ENCODE results near the gene SF3B6.
"Not testable (repeated sequence)": the region's sequence is repeated elsewhere in the genome, so short reads cannot be mapped to it uniquely, and the experiment has no call there.

SF3B6 gene

GRCh38 chr2:24093270-24093669 is 17.1 kb upstream of the SF3B6 start:
- not testable (repeated sequence) for DNase-seq (ENCODE audit: low read depth)

DNA sequence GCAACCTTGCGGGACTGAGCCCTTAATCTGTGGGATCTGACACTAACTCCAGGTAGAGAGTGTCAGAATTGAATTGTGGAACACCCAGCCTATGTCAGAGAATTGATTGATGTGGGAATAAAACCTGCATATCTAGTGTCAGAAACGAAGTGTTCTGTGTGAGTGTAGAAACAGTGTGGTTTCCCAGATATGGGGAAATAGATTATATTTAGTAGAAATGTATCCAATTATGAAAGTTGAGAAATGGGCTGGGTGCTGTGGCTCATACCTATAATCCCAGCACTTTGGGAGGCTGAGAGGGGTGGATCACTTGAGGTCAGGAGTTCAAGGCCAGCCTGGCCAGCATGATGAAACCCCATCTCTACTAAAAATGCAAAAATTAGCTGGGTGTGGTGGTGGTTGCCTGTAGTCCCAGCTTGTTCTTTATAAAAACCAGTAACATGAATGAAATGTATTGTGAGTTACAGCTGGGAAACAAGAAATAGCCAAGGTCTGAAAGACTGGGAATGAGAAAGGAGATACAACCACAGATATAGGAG is 12.8 kb upstream of the SF3B6 start:
- DNase-seq (ENCODE audit: low read depth) = no peak

GRCh38 chr2:24087032-24087431 is 10.9 kb upstream of the SF3B6 start:
- DNase-seq (ENCODE audit: low read depth) = no peak

GRCh38 chr2:24086241-24086640 is 10.1 kb upstream of the SF3B6 start:
- no peak for DNase-seq (ENCODE audit: low read depth)

DNA sequence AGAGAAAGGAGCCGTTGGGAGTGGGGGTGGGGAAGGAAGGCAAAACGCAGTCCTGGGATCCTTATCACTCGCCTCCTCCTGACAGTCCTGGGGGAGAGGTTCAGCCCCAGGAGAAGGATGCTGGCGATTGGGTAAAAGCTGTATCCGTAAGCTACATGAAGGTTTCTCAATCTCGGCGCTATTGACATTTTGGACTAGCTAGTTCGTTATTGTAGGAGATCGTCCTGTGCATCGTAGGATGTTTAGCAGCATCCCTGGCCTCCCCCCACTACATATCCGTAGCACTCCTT is 9.0 kb upstream of the SF3B6 start:
- no peak for DNase-seq (ENCODE audit: low read depth)

GRCh38 chr2:24084386-24085199 is 8.5 kb upstream of the SF3B6 start, which contains the start of gene TP53I3:
Gene TP53I3 (minus strand): TSS chr2:24084834. CDS start chr2:24084326, 508 bp downstream.
- DNase-seq (ENCODE audit: low read depth) = peak; percentile 72

- DNase-seq (ENCODE audit: low read depth) = peak; percentile 6
These were observed 7.7 kb upstream of the SF3B6 start for GRCh38 chr2:24083567-24084385.

DNA sequence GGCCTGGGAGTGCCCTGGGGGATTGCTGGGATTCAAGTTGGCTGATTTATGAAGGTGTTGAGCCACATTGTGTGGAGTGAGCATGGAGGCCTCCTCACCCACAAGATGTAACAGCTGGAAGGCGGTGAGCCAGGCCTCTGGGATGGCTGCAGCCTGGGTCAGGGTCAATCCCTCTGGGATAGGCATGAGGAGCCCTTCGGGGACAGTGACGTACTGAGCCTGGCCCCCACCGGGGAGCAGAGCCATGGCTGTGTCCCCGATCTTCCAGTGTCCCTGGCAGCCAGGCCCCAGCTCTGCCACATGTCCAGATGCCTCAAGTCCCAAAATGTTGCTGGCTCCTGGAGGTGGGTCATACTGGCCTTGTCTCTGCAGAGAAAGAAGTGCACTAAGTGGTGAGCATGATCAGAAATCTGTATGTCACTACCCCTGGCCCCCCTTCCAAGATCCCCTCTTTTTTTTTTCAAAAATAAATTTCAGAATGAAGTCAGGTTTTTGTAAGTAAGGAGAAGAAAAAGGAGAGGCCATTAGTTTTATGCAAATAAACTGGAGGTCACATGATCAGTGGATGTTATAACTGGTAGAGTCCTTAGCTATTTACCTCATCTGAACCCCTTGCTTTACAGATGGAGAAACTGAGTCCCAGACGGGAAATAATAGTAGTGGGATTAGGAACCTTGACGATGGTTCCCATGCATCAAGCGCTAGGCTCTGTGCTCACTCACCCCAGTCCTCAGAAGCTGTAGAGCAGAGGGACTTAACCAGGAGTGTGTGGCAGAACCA is 6.9 kb upstream of the SF3B6 start:
- no peak for DNase-seq (ENCODE audit: low read depth)

DNA sequence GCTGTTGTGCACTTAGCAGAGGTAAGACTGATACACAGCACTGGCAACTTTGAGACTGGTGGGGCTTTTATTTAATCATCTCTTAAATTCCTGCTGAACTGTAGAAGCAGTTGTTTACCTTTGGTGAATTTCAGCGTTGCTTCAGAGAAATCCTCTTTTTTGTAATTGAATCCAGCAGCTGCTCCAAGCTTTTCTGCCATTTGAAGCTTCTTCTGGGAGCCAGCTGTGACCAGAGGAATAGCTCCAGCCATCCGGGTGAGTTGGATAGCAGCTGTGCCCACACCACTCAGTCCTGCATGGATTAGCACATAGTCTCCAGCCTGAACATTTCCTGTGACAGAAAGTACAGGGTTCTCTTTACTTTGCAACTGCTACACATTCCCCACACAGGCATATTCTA is 4.6 kb upstream of the SF3B6 start:
- DNase-seq (ENCODE audit: low read depth) = no peak

DNA sequence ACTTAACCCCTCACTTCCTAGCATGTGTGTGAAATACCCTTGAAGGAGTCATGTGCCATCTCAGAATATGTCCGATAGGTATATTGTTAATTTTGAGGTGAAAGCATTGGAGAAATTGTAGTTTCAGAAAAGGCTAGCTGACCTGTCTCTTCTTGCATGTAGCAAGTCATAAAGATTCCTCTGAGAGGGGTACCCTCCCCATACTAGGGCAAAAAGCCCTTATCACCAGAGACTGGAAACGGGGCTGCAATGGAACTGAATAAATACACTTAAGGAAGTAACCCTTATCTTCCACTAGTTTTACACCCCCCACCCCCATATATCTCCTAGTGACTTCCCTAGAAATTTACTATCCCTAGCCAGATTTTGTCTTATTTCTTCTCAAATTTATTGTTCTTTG is 1.8 kb upstream of the SF3B6 start:
- DNase-seq (ENCODE audit: low read depth) = no peak

GRCh38 chr2:24077535-24077877 is 1.4 kb upstream of the SF3B6 start:
- DNase-seq (ENCODE audit: low read depth) = no peak

- DNase-seq (ENCODE audit: low read depth) = no peak
These were observed 866 bp upstream of the SF3B6 start for GRCh38 chr2:24076849-24077534.

DNA sequence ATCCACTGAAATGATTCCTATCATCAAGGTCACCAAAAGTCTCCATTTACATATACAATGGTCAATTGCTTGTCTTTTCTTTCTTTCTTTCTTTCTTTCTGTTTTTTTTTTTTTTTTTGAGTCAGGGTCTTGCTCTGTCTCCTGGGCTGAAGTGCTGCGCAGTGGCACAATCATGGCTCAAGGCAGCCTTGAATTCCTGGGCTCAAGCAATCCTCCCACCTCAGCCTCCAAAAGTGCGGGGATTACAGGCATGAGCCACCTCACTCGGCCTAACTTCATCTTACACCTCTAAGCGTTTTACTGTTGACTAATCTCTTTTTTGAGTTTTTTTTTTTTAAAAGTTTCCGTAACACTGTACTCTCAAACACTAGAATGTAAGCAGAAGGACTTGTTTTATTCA is 867 bp downstream of the SF3B6 start:
- no peak for DNase-seq (ENCODE audit: low read depth)

GRCh38 chr2:24073816-24074215 is 2.3 kb downstream of the SF3B6 start:
- no peak for DNase-seq (ENCODE audit: low read depth)

DNA sequence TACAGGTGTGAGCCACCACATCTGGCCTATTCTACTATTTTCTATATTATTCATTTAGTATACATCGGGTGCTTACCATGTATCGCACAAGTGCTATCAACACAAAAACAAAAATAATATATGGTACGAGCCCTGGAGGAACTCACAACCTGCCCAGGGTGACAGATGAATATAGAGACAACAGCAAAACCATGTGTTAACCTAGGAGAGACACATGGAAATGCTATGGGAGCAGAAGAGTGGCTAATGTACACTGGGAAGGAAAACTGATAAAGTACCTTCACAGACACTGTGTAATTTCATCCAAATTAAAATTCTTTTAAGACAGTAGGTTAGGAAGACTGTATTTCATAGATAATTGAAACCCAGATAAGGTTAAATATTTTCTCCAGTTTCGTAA is 3.9 kb downstream of the SF3B6 start:
- no peak for DNase-seq (ENCODE audit: low read depth)

- DNase-seq (ENCODE audit: low read depth) = no peak
These were observed 10.8 kb downstream of the SF3B6 start for GRCh38 chr2:24065341-24065740.

- no peak for DNase-seq (ENCODE audit: low read depth)
These were observed 17.4 kb downstream of the SF3B6 start for GRCh38 chr2:24058564-24059271.

- no peak for DNase-seq (ENCODE audit: low read depth)
These were observed 20.4 kb downstream of the SF3B6 start for GRCh38 chr2:24055750-24056149.

DNA sequence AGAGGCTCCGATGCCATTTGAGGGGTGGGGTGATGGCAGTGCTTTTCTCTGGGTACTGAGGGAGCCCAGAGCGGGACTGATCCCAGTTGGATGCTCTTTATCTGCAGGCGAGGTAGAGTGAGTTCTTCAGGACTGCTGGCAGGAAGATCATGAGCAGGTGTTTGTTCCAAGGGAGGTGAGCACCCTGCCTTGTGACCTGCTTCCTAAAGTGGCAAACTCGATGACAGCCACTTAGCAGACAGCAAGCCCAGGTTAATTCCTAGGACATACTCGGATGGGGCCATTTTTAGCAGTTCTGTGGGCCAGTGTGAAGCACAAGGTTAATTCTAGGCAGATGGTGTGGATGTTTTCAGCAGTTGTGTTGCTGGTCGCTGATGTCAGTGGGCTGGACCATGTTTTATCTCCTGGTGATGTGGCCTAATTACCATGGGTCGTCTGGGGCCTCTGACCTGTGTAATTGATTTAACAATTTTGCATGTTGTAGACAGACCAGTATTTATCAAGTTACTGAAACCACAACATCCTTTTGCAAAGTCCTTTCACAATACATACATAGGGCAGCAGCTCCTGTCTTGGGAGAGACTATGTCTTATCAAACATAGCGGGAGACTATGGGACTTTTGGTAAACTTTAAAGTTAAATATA is 21.6 kb downstream of the SF3B6 start:
- DNase-seq (ENCODE audit: low read depth) = no peak

DNA sequence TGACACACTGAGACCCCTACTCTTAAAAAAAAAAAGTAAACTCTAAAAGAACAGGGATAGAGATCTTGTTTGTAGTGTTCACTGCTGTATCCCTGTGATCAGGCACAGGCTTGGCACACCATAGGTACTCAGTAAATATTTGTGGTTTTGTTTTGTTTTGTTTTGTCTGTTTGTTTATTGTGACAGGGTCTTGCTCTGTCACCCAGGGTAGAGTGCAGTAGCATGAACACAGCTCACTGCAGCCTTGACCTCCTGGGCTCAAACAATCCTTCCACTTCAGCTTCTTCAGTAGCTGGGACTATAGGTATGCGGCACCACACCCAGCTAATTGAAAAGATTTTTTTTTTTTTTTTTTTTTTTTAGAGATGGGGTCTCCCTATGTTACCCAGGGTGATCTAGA is 23.2 kb downstream of the SF3B6 start:
- DNase-seq (ENCODE audit: low read depth) = no peak

DNA sequence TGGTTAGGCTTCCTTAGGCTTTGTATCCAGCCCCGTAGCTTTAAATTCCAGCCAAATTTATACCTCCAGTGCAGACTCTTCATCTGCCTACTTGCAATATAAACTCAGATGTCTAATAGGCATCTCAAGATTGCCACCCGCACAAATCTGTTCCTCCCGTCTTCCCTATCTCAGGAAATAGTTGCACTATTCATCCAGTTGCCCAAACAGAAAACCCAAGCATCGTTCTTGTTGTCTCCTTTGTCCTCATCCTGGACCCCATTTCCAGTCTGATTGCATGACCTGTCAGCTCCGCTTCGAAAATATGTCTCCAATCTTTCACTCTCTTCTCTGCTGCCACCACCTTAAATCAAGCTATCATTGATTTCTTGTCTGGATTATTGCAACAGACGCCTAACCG is 24.3 kb downstream of the SF3B6 start:
- DNase-seq (ENCODE audit: low read depth) = no peak
